Keratinocyte (primary cell): ENCODE data around the gene FHDC1. TPM values are rescaled to one million over a fixed set of nuclear protein-coding genes. Genes with fewer than 3 reads are reported as not detected.

Experiments used
- DNase-seq: peaks from one replicate; pipeline ENCODE4 v3.0.0-alpha.2; 2011; ENCODE audit warnings: low read depth, missing footprints, low spot score
- FAIRE-seq: peaks from 2 replicates; lab custom pipeline; 2011; peaks lifted over from hg19 to GRCh38; lab: Jason Lieb, UNC
- H2AFZ ChIP-seq: 2 replicates; pipeline ENCODE4 v1.6.0; 2012; ENCODE audit warnings: low read length, control low read depth, inconsistent platforms; ENCODE audit not compliant: control insufficient read depth
- H3K27ac ChIP-seq: 2 replicates; pipeline ENCODE4 v1.5.1; 2011; ENCODE audit warnings: low read length; ENCODE audit not compliant: control insufficient read depth, insufficient read depth
- H3K27me3 ChIP-seq: 3 replicates; pipeline ENCODE4 v1.6.0; 2011; ENCODE audit warnings: low read length; ENCODE audit not compliant: control insufficient read depth, insufficient read depth; ENCODE audit errors: extremely low read depth
- H3K36me3 ChIP-seq, 2 experiments: 2 replicates in 1 of 2; 3 replicates in 1 of 2; pipeline ENCODE4 v1.5.1; 2011; ENCODE audit warnings: low read length in 2 of 2, mild to moderate bottlenecking in 1 of 2; ENCODE audit not compliant: control insufficient read depth in 2 of 2, insufficient read depth in 2 of 2; ENCODE audit errors: extremely low read depth in 1 of 2
- H3K4me1 ChIP-seq: 3 replicates; pipeline ENCODE4 v1.5.1; 2011; ENCODE audit warnings: low read length; ENCODE audit not compliant: control insufficient read depth, insufficient read depth; ENCODE audit errors: extremely low read depth
- H3K4me2 ChIP-seq: 3 replicates; pipeline ENCODE4 v1.6.0; 2011; ENCODE audit warnings: low read depth, low read length; ENCODE audit not compliant: control insufficient read depth, insufficient read depth; ENCODE audit errors: extremely low read depth
- H3K4me3 ChIP-seq, 3 experiments: fragments of 200-600 bp in 1 of 3; sonication (generic) in 1 of 3; 2 replicates in 2 of 3; 3 replicates in 1 of 3; pipeline ENCODE4 v1.5.1; 2011 to 2016; ENCODE audit warnings: low read length in 3 of 3, mild to moderate bottlenecking in 3 of 3, control low read depth in 2 of 3, inconsistent platforms in 1 of 3, low read depth in 1 of 3, mixed read lengths in 1 of 3, mixed run types in 1 of 3, moderate library complexity in 1 of 3; ENCODE audit not compliant: control insufficient read depth in 2 of 3, insufficient read depth in 2 of 3; ENCODE audit errors: extremely low read depth in 1 of 3
- H3K79me2 ChIP-seq: 2 replicates; pipeline ENCODE4 v1.6.0; 2012; ENCODE audit warnings: low read length; ENCODE audit not compliant: control insufficient read depth, insufficient read depth
- H3K9ac ChIP-seq: 3 replicates; pipeline ENCODE4 v1.6.0; 2011; ENCODE audit warnings: low read length; ENCODE audit not compliant: control insufficient read depth, insufficient read depth; ENCODE audit errors: extremely low read depth
- H3K9me1 ChIP-seq: 3 replicates; pipeline ENCODE4 v1.6.0; 2011; ENCODE audit warnings: low read length; ENCODE audit not compliant: control insufficient read depth, insufficient read depth; ENCODE audit errors: extremely low read depth
- H3K9me3 ChIP-seq: 2 replicates; pipeline ENCODE4 v1.5.1; 2012; ENCODE audit warnings: low read depth, low read length; ENCODE audit not compliant: control insufficient read depth
- H4K20me1 ChIP-seq: 3 replicates; pipeline ENCODE4 v1.6.0; 2011; ENCODE audit warnings: low read length; ENCODE audit not compliant: control insufficient read depth, insufficient read depth; ENCODE audit errors: extremely low read depth
- EZH2 ChIP-seq: IDR thresholded peaks from one replicate; pipeline ENCODE4 v1.6.1; 2012; ENCODE audit warnings: inconsistent platforms, mild to moderate bottlenecking, low read length, moderate library complexity
- dilution Hi-C: fragments of 300-500 bp; cut with MboI; formaldehyde crosslinking; loops from one replicate; pipeline ENCODE4 v1.7.0; 2020; ENCODE audit warnings: low sequenced_read_pairs; ENCODE audit not compliant: extremely low pct_ligation_motif_present
- polyA plus RNA-seq, 5 experiments: library from polyadenylated mRNA; depleted of rRNA in 3 of 5; stranded (reverse) in 3 of 5; stranded (forward) in 1 of 5; unstranded in 1 of 5; fragments of >200 nt; gene quantifications; 1 replicate in 1 of 5; 2 replicates in 3 of 5; 3 replicates in 1 of 5; pipeline versions ENCODE4 v1.2.1 to v1.2.3, GENCODE V29; 2011 to 2012; ENCODE audit warnings: missing spikeins in 2 of 5, low read depth in 1 of 5, low replicate concordance in 1 of 5
- TF ChIP-seq, protein P1 (sequence below), 3 experiments: IDR thresholded peaks in 1 of 3; conservative IDR thresholded peaks in 1 of 3; optimal IDR thresholded peaks in 1 of 3; 2 replicates in 2 of 3; 3 replicates in 1 of 3; pipeline versions ENCODE3 to v1.5.1; 2011; ENCODE audit warnings: low read length in 3 of 3, mild to moderate bottlenecking in 3 of 3, moderate library complexity in 2 of 3, control low read depth in 1 of 3, inconsistent platforms in 1 of 3; ENCODE audit not compliant: insufficient read depth in 2 of 3; ENCODE audit errors: extremely low read depth in 1 of 3

FHDC1 gene
- polyA plus RNA-seq, 1 donor (not counting 4 experiments of a cell fraction or from before 2014, with no cell fraction given): 1.6 TPM

DNA sequence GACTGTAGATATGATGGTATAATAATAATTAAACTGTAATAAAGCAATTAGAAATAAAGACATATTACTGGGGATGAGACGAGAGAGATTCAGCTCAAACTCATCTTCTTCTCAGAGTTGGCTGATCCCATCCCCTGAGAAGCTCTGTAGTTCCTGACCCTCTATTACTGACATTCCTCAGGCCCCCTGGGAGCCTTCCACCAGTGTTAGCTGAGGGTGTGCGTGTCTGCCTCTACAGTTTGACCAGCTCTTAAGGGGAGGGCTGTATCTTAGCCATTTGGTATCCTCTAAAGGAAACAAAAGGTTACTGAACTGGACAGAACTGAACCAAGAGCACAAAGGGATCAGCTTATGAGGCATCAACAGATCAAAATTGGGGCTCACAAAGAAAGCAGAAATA lies 11.2 kb downstream of the FHDC1 start:
- dilution Hi-C loops: no loop called here
- no peak for FAIRE-seq
- TF ChIP-seq, protein P1, sequence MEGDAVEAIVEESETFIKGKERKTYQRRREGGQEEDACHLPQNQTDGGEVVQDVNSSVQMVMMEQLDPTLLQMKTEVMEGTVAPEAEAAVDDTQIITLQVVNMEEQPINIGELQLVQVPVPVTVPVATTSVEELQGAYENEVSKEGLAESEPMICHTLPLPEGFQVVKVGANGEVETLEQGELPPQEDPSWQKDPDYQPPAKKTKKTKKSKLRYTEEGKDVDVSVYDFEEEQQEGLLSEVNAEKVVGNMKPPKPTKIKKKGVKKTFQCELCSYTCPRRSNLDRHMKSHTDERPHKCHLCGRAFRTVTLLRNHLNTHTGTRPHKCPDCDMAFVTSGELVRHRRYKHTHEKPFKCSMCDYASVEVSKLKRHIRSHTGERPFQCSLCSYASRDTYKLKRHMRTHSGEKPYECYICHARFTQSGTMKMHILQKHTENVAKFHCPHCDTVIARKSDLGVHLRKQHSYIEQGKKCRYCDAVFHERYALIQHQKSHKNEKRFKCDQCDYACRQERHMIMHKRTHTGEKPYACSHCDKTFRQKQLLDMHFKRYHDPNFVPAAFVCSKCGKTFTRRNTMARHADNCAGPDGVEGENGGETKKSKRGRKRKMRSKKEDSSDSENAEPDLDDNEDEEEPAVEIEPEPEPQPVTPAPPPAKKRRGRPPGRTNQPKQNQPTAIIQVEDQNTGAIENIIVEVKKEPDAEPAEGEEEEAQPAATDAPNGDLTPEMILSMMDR (optimal IDR thresholded peaks at IDR 0.05 in 1 of 3, IDR thresholded peaks at IDR 0.05 in 1 of 3, conservative IDR thresholded peaks at IDR 0.05 in 1 of 3; ENCODE audit: extremely low read depth in 1 of 3, insufficient read depth in 2 of 3, low read length in 3 of 3): no peak
- TF ChIP-seq EZH2: no peak

DNA sequence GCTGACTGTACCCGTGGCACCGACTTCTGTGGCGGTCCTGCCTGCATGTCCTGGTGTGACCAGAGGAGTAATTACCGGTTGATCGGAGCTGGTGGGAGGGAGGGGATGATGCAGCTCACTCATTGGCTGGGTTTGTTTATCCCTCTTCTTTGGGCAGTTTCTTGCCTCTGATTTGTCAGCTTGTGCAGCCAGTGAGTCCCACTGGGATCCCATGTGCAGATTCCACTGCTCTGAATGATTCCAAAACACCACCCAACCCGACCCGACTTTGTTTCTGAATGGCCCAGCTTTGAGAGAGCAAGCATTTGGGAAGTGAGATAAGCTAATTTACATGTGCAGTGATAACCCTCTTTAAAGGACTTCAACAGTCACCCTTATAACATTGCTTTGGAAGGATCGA lies 13.8 kb downstream of the FHDC1 start:
- Histone ChIP-seq H3K9me3 (no peaks in the 10 kb centered on the region), H2AFZ (no peak overlapping the region), H3K27ac (no peak overlapping the region), H3K4me1 (no peaks in the 10 kb centered on the region), H3K27me3 (no peaks in the 10 kb centered on the region), H3K4me3 (no peak overlapping the region), H3K9ac (no peak overlapping the region), H3K4me2 (no peak overlapping the region), H3K9me1 (no peaks in the 10 kb centered on the region), H4K20me1 (no peaks in the 10 kb centered on the region), H3K36me3 (peaks cover 3 to 5% of the 10 kb centered on the region in 2 experiments), H3K79me2 (no peaks in the 10 kb centered on the region)
- no peak for DNase-seq
- TF ChIP-seq, protein P1 (optimal IDR thresholded peaks at IDR 0.05 in 1 of 3, IDR thresholded peaks at IDR 0.05 in 1 of 3, conservative IDR thresholded peaks at IDR 0.05 in 1 of 3; ENCODE audit: extremely low read depth in 1 of 3, insufficient read depth in 2 of 3, low read length in 3 of 3): no peak
- TF ChIP-seq EZH2: no peak
- FAIRE-seq: no peak
- dilution Hi-C loops: no loop called here

More for the DNA sequence above, 11.2 kb downstream of the FHDC1 start:
- no peaks in the 10 kb centered on the region for H3K9me1 ChIP-seq
- H3K27me3 ChIP-seq: no peaks in the 10 kb centered on the region
- peaks cover 4 to 8% of the 10 kb centered on the region in 2 experiments for H3K36me3 ChIP-seq
- no peaks in the 10 kb centered on the region for H3K9me3 ChIP-seq
- H3K27ac ChIP-seq: no peak overlapping the region
- no peak overlapping the region for H3K4me2 ChIP-seq
- H3K4me1 ChIP-seq: no peaks in the 10 kb centered on the region
- no peaks in the 10 kb centered on the region for H4K20me1 ChIP-seq
- no peaks in the 10 kb centered on the region for H3K79me2 ChIP-seq
- DNase-seq: no peak
- H2AFZ ChIP-seq: no peak overlapping the region
- H3K4me3 ChIP-seq: no peak overlapping the region
- no peak overlapping the region for H3K9ac ChIP-seq
